Activated CD4-positive, CD25-positive, alpha-beta regulatory T cell treated with anti-CD3 and anti-CD28 coated beads, Interleukin-2, amount 50 U/mL, for 72 hours (primary cell): ENCODE data around the gene NWD2.

Experiments
- DNase-seq: peaks from one replicate; pipeline ENCODE4 v3.0.0; 2021

The NWD2 gene

DNA sequence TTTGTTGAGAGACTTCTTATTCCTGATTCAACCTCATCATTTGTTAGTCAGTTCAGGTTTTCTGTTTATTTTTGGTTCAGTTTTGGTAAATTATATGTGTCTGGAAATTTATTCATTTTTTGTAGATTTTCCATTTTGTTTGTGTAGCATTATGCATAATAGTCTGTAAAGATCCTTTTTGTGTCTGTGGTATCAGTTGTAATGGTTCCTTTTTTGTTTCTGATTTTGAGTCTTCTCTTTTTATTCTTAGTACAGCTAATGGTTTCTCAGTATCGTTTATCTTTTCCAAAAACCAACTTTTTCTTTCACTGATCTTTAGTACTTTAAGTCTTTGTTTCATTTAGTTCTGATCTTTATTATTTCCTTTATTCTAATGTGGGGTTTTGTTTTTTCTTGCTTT, 61.4 kb downstream of the NWD2 start:
- DNase-seq = no peak

DNA sequence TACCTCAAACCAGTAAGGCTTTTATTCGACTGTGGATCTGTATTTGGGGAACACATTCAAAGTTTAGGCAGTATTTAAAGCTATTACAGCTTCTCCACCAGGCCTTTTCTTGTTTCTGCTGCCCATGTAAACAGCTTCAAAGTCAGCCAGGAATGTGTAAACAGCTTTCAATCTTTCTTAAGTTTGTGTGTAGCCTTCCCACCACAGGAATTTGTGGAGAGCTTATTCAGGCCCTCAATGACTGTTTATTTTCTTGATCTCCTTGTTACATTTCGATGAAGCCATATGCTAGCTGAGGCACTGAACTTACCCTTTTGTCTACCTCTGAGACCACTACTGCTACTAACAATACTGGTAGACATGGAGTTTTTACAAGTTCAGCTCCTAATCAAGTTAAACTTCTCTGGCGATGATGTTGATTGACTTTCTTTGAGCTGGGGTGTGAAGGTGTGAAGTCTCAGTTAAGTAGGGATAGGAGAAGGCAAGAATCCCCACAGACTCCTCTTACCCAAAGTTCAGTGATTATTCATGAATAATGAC, 72.6 kb downstream of the NWD2 start:
- no peak for DNase-seq

DNA sequence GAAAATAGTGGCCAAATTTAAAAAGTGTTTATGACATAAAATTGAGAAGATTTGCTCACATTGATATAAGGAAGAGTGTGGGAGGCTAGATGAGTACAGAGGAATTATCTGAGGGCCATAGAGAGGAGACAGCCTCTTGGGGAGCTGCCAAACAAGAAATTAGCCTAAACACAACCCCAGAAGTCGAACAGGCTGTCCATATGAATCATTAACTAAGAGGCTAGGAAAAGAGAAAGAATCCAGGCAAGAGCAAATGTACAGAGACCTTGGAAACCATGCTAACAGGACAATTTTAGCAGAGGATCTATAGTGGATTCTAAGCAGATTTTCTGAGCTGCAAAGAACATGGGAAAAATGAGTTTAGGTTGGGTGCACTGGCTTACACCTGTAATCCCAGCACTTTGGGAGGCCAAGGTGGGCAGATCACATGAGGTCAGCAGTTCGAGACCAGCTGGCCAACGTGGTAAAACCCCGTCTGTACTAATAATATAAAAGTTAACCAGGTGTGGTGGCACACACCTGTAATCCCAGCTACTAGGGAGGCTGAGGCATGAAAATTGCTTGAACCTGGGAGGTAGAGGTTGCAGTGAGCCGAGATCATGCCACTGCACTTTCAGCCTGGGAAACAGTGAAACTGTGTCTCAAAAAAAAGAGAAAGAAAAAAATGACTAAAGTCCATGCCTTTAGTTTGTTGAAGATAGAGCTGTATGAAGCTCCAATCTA, 76.1 kb downstream of the NWD2 start:
- no peak for DNase-seq

DNA sequence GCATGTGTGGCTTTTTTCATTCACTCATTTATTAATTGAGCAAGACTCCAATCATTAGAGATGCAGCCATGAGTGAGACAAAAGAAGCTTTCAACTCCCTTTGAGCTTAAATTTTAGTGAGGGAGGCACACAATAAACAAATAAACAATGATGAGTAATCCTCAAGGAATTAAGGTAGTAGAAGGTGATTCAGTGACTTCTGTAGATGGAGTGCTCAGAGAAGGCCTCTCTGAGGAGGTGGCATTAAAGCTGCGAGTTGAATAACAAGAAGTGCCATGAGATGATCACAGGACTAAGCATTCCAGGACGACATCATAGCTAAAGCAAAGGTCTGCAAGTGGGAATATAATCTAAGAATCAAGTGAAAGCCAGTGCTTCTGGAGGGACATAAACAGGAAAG, 77.6 kb downstream of the NWD2 start:
- DNase-seq = no peak

DNA sequence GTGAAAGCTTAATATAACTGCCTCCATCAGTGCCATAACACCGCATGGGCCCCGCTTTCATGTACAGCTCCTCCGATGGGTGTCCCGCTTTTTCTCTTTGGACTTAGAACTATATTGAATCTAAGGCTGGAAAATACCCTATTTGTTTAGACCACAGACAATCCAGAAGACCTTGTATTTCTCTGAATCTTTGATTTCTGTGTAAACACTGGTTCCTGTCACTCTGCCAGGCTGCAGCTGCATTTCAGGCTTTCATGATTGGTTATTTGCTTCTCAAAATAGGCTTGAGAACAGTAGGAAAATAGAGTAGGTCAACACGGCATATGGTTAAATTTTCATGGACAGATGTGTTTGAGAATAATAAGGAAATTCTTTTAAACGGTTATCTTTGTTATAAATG, 80.0 kb downstream of the NWD2 start:
- DNase-seq = no peak

DNA sequence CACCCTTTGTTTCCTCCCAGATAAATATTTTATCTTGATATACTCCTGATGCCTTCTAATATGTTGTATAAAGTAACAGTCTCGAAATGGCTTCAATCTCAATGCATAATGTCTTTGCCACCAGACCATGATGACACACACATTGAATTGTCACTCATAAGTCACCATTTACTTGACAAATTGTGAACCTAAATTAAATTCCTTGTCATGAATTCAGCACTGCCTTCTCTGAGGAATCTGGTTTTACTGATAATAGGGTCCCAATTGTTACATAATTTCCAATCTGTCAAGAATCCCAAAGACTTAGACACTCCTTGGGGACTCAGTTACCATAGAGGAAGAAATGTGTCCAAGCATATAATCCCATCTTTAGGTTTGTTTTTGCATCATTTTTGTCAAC, 82.3 kb downstream of the NWD2 start:
- no peak for DNase-seq

DNA sequence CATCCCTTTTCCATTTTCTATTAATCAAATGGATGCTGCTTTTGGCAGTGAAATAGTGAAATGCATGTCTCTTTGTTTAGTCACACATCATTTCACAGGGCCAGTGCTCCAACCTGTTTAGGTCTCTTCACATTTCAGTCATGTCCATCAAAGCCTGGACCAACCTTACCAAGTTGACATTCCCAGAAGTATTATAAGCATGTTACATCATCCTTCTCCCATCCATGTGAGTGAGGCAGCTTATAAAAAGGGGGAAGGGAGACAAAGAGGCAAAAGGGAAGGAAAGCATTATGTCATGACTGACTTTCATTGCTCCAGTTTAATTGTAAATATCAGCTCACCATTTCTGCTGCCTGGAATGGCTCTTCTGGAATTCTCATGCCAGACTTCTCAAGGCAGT, 94.4 kb downstream of the NWD2 start:
- no peak for DNase-seq

DNA sequence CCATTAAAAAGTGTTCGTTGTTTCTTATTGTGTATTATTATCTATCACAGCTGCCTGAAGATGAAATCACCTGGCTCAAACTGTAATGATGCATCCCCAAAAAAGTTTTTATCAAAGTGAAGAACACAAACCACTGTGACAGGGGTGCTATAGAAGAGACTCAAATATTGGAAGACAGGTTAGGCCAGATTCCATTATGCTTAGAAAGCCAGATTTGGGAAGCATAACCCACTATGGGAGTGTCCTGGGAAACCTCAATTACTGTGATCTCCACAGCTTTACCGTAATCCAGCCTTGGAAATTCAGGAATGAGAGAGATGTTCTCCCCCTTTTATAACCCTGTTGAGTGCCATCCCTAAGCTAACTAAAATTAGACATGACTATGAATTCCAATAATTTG, 114.2 kb downstream of the NWD2 start:
- DNase-seq = no peak

DNA sequence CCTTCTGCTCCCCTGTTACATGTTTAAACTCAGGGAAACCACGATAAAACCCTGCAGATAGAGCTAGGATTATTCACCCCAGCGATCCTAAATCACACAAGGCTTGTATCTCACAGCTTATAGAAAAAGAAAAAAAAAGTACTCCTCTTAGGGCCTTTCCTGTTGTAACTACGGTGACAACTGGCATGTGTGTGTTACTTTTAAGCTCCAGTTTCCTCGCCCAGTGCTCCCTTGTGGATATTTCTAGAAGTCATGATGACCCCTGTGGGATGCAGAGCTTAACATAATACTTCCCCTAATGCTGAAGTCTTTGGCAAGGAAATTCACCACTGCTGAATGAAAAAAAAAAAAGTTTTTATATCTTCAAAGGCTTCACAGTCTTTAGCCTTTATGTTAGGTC, 114.7 kb downstream of the NWD2 start:
- DNase-seq = no peak

DNA sequence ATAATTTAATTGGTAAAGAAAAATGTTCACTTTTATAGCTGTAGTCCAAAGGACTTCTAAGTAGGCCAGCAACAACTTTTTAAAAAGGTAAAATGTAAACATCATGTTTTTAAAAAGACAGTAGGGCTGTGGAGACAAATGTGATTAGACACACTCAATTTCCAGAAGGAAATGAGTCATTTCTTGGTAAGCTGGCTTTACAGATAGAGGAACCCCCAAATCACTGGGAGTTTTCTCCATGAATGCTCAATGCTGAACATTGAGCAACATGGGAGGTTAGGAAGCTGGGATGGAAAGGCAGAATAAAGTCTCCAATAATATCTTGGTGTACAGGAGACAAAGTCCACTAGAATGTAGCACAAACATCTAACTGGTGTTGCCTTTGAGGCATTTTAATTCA, 121.3 kb downstream of the NWD2 start:
- no peak for DNase-seq

DNA sequence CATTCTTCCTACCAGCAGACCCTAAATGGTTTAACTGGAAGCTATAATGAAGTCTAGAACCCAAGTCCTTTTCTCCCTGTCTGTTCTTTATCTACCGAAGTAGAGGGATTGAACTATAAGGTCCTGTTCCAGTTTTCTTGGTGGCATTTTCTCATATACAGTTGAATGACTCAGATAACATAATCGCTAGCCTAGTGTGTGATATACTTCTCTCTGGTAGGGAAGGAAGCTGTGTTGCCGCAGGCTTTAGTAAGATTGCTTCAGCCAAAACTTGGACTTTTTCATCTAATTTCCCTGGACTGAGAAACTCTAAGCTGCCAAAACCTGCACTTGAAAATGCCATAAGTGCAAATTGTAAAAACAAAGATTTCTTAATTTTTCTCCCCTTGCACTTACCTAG, 123.4 kb downstream of the NWD2 start:
- DNase-seq = no peak

DNA sequence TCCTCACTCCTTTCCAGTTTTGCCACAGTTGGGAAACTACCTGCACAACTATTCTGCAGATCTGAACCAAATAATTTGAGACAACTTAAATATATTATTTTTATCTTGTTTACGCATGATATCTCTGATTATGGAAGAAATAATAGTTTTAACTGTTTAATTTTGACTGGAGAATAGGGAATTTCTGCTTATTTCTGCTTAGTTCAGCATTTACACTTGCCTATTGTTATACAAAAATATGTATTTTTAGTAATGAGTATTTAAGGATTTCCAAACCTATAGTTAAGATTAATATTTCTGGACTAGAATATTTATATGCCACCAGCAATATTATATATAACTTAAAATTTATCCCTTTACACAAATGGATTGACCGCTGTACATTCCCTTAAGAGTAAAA, 125.5 kb downstream of the NWD2 start:
- DNase-seq = no peak

DNA sequence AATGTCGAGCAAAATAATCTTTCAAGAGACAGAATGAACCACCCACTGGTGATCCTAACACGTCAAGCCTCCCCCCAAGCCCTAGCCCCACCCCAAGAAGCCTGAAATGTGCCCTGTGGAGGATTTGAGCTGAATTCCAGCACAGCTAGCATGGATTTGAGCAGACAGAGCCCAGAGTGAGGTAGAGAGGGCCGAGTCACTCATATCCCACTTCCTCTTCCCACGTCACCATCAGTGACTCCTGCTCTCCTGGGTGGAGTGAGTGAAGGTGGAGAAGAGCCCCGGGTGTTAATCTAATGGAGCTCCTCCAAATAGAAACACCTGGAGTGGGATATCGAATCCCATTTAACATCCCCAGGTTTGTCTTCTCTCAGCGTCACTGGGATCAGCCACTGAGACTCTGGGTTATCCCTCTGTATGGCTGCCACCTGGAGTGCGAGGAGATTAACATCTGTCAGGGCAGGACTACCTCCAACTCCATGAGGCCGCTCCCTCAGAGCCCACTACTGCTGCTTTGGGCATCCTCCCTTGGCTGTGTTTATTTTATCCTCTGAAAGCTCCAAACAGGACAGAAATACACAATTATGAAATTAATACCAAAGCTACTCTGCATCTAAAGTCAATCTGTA, 136.6 kb downstream of the NWD2 start:
- no peak for DNase-seq

DNA sequence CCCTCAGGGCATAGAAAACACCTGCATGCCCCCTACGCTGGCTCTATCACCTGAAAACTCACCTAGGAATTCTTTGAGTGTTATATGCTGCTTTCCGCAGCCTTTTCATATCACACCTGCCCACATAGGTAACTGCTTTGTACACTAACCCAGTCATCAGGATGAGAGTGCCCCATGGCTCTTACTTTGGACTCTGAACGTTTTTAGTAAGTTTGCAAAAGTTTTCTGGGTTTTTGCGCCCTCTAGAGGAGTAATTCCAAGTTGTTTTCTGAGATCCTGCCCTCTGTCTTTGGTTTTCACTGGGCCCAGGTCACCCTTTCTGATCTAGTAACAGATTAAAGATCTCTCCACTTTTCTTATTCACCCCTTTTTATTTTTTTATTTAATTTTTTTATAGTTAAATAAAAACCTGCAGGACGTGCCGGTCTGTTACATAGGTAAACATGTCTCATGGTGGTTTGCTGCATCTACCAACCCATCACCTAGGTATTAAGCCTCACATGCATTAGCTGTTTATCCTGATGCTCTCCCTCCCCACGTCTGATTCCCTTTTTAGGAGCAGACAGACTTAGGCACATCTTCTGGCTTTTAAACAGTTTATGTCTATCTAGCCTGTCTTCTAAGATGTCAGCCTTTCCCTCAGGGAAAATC, 139.2 kb downstream of the NWD2 start:
- DNase-seq = no peak

DNA sequence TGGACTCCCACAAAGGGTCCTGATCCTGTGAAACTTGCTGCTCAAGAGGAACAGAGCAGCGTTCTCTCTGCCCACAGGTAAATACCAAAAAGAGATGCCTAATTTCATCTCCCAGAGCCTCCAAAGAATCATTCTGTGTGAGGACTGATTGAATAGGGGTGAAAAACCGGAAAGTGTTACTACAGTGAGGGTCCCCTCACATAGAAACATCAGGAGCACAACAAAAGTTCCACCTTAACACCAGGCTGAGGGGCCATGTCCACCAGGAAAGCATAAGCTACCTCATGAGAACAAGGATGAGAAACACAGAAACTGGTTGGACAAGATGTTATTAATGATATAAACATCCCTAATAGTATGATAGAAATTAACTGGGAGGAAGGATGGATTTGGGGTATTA, 140.9 kb downstream of the NWD2 start:
- no peak for DNase-seq

DNA sequence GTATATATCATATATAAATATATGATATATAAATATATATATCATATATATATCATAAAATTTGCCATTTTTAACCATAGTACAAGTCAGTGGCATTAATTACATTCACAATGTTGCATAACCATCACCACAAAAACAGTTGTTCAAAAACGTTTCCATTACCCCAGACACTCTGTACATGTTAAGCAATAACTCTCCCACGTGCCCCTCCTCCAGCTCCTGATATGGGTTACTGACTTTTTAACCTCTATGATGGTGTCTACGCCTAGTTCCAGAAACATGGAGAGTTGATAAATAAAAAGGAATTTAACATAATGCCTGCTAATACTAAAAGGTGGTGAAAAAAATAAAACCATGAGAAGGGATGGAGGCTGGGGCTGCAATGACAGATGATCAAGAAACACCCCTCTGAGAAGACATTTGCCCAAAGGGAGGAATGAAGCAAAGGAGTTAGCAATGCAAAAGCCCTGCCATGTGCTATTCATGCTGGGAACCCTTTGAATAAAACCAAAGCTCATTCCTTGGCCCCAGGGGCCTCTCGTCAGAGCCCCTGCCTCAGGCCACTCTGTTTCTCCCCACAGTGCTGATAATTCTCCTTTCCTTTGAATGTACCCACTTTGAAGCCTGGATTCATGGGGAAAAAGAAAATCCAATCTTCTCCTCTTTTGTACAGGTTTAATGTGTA, 144.3 kb downstream of the NWD2 start:
- no peak for DNase-seq

DNA sequence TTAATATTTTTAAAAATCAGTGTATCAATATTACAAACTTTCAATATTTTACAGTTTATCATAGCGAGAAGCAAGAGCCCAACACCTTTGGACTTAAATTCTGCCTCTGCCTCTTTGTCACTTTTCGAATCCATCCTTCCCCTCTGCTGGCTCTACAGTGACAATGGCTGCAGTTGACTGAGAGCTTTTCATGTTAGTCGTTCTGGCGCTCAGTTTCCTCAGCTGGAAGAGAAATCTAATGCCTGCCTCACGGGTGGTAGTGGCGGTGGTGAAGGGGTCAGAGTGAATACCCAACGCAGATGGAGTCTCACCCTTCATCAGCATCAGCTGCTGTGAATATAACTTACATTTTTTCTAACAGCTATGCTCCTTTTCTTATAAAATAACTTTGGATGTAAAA, 144.8 kb downstream of the NWD2 start:
- no peak for DNase-seq

DNA sequence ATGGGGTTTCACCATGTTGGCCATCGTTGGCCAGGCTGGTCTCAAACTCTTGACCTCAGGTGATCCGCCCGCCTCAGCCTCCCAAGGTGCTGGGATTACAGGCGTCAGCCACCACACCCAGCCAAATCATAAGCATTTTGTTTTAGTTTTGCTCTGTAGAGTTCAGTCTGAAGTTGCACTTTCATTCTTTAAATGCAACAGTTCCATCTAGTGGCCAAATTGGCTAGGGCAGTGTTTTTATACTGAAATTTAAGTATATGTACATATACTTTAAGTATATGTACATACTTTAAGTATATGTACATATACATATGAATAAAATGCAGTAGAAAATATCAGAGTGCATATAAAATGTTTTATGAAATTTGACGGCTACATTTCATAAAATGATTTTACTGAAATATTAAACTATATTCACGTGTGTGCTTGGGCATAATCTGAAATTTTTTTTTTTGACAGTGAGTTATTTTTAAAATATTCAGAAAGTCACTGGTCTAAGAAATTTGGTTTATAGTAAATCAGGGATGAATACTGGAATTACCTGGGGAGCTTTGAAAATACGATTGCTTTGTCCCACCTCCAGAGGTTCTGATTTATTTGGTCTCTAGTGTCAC, 145.5 kb downstream of the NWD2 start:
- DNase-seq = no peak

DNA sequence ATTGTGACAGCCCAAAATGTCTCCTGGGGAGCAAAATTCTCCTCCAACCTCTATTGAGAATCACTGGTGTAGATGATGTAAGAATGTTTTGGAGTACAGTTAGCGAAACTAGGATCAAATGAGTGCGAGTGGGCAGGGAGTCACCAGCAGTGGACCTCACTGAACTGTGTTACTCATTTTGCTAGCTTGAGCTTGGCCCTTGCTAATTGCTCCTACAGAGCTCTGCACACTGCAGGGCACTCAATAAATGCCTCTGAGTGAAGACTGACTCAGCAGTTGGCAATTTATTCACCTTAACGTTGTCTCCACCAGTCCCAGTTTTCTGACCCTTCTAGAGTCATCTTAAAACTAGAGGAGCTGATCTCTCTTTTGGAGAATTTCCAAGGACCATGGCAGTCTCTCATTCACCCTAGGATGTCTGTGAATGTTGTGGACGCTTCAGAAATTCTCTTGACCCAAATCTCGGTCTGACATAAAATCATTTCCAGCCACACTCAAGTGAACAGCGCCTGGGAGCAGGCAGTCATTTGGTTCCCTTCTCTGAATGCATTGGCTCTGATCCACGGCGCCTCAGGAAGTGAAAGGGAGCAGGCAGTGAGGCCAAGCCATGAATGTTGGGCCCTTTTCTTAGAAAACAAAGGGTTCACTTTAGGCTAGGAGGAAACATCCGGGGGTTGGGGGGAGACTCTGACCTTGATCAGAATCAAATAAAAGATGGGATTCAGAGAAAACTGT, 148.1 kb downstream of the NWD2 start:
- no peak for DNase-seq

DNA sequence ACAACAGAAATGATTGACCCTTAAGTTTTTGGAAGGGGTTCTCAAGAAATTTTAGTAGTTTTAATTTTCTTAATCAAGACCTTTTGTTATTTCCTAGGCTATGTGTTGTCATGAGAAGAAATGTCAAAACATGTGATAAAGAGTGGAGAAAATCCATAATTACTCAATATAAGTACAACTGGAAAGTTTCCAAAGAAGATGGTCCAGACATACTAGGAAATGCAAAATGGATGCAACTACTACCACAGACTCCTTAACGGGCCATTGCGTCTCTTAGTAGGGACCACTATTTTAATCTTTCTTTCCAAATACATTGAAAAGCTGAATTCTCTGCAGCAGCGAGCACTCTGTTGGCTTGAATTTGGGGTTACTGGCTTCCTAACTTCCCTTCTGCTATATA, 148.8 kb downstream of the NWD2 start:
- no peak for DNase-seq

DNA sequence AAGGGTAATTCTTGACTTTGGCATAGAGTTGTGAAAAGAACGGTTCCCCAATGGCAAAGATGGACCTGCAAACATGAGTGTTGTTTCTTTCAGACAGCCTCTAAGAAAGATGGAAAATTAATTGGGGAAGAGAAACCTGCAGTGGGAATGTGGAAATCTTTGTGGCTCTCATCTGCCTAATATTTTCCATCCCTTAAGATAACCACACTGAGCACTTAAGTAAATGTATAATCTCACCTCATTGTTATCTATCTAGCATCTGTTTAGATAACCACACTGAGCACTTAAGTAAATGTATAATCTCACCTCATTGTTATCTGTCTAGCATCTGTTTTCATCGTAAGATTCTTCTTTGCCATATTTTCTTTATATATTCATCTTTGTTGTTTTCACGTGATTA, 149.3 kb downstream of the NWD2 start:
- no peak for DNase-seq

DNA sequence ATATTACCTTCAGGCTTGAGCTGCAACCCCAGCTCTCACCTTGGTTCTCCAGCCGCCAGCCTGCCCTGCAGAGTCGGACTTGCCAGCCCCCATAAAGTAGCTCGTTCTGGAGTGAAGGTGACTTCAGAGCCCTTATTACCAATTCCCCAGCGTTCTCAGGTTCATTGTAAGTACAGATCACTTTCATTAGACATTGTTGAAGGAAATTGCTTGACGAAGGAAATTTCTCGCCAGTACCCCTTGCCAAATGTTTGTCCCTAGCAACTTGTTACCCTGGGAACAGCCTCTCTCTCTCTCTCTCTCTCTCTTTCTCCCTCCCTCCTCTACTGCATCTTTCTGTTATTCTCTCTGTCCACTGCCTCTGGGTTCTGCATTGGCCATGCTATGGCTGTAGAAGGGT, 153.0 kb downstream of the NWD2 start:
- DNase-seq = no peak
